ENCODE measurements around the gene ING3. TPM values are rescaled to one million over a fixed set of nuclear protein-coding genes. Genes with fewer than 3 reads are reported as not detected.
A peak's percentile ranks its signal among the peaks of the same experiment; 100 is the strongest.

Gene ING3
- total RNA-seq, 1 experiment from 2014 or later: 9.6 TPM

- H3K4me3 Mint-ChIP-seq (ENCODE audit: low read depth, unreplicated experiment): no peak overlapping the region
- intact Hi-C loops (cut with micrococcal nuclease; ENCODE audit: unreplicated experiment): loop anchor here (5.0 kb wide), 1 partner anchor 54 kb away; no protein-coding TSS in a partner anchor
- TF ChIP-seq CTCF (IDR thresholded peaks at IDR 0.05; ENCODE audit: unreplicated experiment): no peak
- H3K9me3 Mint-ChIP-seq (ENCODE audit: low read depth, unreplicated experiment): no peaks in the 10 kb centered on the region
- no TSS peak for BruUV-seq (replicated peaks)
- H3K27me3 Mint-ChIP-seq (ENCODE audit: unreplicated experiment): no peaks in the 10 kb centered on the region
- CTCF ChIA-PET: no interaction called here
- no peak overlapping the region for H3K27ac Mint-ChIP-seq (ENCODE audit: unreplicated experiment)
- no peaks in the 10 kb centered on the region for H3K36me3 Mint-ChIP-seq (ENCODE audit: insufficient read depth, unreplicated experiment)
- no peak for DNase-seq
- H3K4me1 Mint-ChIP-seq (ENCODE audit: low read depth, unreplicated experiment): peaks cover 32% of the 10 kb centered on the region
These were observed 72.6 kb downstream of the ING3 start for GRCh38 chr7:121023194-121023593.

GRCh38 chr7:121023683-121024511 is 73.3 kb downstream of the ING3 start:
- no peak for TF ChIP-seq CTCF (IDR thresholded peaks at IDR 0.05; ENCODE audit: unreplicated experiment)
- Mint-ChIP-seq H3K9me3 (ENCODE audit: low read depth, unreplicated experiment) (no peaks in the 10 kb centered on the region), H3K27ac (ENCODE audit: unreplicated experiment) (no peak overlapping the region), H3K4me3 (ENCODE audit: low read depth, unreplicated experiment) (no peak overlapping the region), H3K4me1 (ENCODE audit: low read depth, unreplicated experiment) (peaks cover 32% of the 10 kb centered on the region), H3K36me3 (ENCODE audit: insufficient read depth, unreplicated experiment) (no peaks in the 10 kb centered on the region), H3K27me3 (ENCODE audit: unreplicated experiment) (no peaks in the 10 kb centered on the region)
- BruUV-seq (replicated peaks): no TSS peak
- intact Hi-C loops (cut with micrococcal nuclease; ENCODE audit: unreplicated experiment): loop anchor here (5.0 kb wide), 1 partner anchor 53 kb away; no protein-coding TSS in a partner anchor
- CTCF ChIA-PET: no interaction called here
- DNase-seq: no peak

GRCh38 chr7:121024611-121025010 is 74.0 kb downstream of the ING3 start:
- no peak overlapping the region for H3K27ac Mint-ChIP-seq (ENCODE audit: unreplicated experiment)
- no peaks in the 10 kb centered on the region for H3K36me3 Mint-ChIP-seq (ENCODE audit: insufficient read depth, unreplicated experiment)
- H3K27me3 Mint-ChIP-seq (ENCODE audit: unreplicated experiment): no peaks in the 10 kb centered on the region
- H3K4me3 Mint-ChIP-seq (ENCODE audit: low read depth, unreplicated experiment): no peak overlapping the region
- no peak for DNase-seq
- CTCF ChIA-PET: no interaction called here
- no peak for TF ChIP-seq CTCF (IDR thresholded peaks at IDR 0.05; ENCODE audit: unreplicated experiment)
- no TSS peak for BruUV-seq (replicated peaks)
- no peaks in the 10 kb centered on the region for H3K9me3 Mint-ChIP-seq (ENCODE audit: low read depth, unreplicated experiment)
- intact Hi-C loops (cut with micrococcal nuclease; ENCODE audit: unreplicated experiment): loop anchor here (5.0 kb wide), 1 partner anchor 53 kb away; no protein-coding TSS in a partner anchor
- H3K4me1 Mint-ChIP-seq (ENCODE audit: low read depth, unreplicated experiment): peaks cover 32% of the 10 kb centered on the region

- Mint-ChIP-seq H3K4me1 (ENCODE audit: low read depth, unreplicated experiment) (peaks cover 24% of the 10 kb centered on the region), H3K36me3 (ENCODE audit: insufficient read depth, unreplicated experiment) (no peaks in the 10 kb centered on the region), H3K4me3 (ENCODE audit: low read depth, unreplicated experiment) (no peak overlapping the region), H3K9me3 (ENCODE audit: low read depth, unreplicated experiment) (no peaks in the 10 kb centered on the region), H3K27me3 (ENCODE audit: unreplicated experiment) (no peaks in the 10 kb centered on the region), H3K27ac (ENCODE audit: unreplicated experiment) (peak overlapping the region; percentile 48)
- CTCF ChIA-PET: no interaction called here
- BruUV-seq (replicated peaks): no TSS peak
- DNase-seq: no peak
- TF ChIP-seq CTCF (IDR thresholded peaks at IDR 0.05; ENCODE audit: unreplicated experiment): no peak
- intact Hi-C loops (cut with micrococcal nuclease; ENCODE audit: unreplicated experiment): no loop called here
These were observed 75.6 kb downstream of the ING3 start for GRCh38 chr7:121026159-121026558.
